Measurements from ENCODE around the gene SNX17.

- TF ChIP-seq CTCF (IDR thresholded peaks at IDR 0.05; ENCODE audit: low read length) (no peak), EZH2 (IDR thresholded peaks at IDR 0.05; ENCODE audit: borderline replicate concordance, low read length) (no peak)
These were observed 13.8 kb upstream of the SNX17 start, which contains the start of gene GTF3C2 for GRCh38 chr2:27356382-27357181.
